Measurements from ENCODE around the gene ARAP3.

ARAP3 gene

DNA sequence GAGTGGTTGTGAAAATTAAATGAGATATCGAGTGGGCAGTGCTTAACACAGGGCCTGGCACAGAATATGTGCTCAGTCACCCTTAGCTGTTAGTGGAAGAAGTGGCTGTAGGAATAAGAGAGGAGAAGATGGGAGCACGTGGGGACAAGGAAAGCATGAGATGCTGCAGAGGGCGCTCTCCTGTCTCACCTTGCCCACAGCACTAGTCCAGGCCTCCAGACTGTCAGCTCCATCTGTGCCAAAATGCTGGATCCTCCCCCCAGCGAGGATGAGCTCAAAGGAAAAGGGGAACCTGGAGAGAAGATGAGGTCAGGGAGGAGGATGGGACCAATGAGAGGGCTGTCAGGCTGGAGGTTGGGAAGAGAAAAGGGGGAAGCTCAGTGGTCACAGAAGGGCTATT lies 12.5 kb downstream of the ARAP3 start:
- no peak for DNase-seq

DNA sequence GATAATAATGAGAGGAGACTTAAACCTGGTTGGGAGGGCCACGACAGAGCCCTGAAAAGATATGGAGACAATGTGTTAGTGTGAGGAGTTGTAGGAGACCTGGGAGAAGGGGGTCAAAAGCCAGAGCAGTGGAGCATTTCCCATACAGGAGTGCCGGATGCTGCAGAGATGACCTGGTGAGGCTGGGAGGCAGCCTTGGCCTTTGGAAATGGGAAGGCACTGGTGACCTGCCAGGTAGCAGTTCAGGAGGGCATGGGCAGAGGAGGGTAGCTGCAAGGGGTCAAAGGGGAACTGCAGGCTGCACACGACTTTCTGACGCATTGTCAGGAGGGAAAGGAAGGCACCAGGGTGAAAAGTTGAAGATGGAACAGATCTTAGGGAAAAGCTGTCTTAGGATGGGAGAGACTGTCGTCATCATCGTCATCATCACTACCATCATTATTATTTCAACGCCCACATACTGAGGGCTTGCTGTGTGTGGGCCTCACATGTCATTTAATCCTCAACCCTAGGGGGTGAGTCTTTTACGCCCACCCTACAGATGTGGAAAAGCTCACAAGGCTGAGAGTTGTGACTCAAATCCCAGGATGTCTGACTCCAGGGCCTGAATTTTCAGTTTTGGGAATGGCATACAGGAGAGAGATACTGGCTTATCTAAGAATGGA lies 13.3 kb downstream of the ARAP3 start:
- no peak for DNase-seq

DNA sequence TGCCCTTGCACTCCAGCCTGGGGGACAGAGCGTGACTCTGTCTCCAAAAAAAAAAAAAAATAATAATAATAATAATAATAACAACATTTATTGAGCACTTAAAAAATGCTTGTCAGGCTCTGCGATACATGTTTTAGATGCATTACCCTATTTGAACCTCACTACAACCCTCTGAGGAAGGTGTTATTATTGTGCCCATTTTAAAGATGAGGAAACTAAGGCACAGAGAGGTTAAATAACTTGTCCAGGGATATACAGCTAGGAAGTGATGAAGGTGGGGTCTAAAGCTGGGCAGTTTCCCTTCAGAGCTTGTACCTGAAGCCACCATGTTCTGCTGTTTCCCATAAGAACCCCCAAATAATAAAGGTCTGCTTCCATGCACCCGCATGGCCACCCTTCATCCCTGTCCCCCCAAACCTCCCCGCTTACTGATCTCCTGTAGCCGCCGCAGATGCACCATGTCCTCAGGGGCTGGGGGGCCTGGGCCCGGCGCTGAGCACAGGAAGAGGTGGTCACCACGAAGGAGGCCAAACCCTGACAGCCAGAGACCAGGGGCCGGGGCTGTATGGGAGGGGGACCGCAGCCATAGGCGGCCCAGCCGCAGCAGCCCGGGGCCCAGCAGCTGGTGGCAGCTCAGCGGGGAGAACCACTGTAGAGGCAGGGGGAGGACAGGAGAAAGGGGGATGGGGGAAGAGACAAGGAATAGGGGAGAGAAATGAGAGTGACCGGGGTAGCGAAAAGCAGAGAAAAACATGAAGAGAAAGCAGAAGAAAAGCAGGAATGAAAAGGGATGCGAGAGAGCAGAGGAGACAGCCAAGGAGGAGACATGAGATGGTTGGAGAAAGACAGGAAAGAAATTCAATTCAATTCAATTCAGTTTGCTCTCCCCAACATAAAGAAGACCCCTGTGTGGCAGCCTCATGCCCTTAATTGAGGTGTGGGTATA lies 15.8 kb downstream of the ARAP3 start:
- DNase-seq, result no peak

DNA sequence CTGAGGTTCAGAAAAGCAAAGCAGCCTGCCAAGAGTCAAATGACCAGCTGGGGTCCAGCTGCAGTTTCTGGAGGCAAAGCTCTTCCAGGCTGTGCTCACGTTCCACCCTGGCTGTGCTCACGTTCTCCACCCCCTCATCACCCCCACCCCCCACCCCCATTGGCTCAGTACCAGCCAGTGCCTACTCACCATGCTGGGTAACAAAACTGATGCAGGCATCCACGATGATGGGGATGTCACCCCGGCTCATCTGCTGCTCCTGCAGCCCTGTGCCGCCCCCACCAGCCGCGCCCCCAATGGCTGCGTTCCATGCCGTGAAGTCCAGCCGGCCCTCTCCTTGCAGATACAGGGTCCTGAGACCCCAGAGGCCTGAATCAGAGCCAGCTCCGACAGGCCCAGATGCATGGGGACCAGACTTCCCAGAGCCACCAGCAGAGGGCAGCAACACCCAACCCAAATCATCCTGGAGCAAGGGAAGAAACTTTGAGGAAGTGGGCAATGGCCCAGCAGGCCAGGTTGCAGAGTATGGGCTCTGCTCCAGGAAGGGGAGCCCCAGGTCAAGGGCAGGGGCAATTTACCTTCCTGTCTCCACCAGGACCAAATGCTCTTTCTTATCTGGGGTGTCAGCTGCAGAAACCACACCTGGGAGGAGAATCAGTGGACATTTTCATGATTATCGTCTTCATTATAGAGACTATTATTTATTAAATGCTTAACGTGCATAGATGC lies 17.1 kb downstream of the ARAP3 start:
- peak; percentile 37 to 66 (median 54) for DNase-seq

DNA sequence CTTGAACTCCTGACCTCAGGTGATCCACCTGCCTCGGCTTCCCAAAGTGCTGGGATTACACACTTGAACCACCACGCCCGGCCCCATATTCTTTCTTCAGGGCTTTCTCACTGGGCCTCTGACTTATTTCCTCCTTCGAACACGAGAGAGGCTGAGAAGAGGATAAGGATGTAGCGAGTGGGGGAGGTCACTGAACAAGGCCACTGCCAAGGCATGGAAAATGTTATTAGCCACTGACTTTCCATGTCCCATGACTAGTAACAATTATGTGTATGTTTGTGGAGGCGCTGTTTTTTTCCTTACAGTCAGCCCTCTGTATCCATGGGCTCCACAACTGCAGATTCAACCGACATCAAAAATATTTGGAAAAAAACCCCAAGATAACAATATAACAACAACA lies 18.5 kb downstream of the ARAP3 start:
- no peak for DNase-seq

DNA sequence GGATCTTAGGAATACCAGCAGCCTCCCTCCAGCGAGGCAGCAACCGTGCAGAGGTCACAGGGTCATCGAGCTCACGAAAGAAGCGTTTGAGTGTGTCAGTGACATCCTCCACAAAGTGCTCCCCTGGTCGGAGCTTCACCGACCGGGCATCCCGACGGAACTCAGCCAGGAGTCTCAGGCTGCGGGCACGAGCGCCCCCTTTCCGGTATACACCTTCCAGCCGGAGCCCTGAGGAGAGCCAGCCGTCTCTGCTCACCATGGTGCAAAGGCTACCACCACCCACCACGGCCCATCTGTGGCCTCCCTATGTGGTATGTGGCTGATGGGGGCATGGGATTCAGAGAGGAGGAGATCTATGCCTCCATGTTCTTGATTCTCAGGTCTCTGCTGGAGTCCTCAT lies 20.0 kb downstream of the ARAP3 start:
- DNase-seq, result no peak

DNA sequence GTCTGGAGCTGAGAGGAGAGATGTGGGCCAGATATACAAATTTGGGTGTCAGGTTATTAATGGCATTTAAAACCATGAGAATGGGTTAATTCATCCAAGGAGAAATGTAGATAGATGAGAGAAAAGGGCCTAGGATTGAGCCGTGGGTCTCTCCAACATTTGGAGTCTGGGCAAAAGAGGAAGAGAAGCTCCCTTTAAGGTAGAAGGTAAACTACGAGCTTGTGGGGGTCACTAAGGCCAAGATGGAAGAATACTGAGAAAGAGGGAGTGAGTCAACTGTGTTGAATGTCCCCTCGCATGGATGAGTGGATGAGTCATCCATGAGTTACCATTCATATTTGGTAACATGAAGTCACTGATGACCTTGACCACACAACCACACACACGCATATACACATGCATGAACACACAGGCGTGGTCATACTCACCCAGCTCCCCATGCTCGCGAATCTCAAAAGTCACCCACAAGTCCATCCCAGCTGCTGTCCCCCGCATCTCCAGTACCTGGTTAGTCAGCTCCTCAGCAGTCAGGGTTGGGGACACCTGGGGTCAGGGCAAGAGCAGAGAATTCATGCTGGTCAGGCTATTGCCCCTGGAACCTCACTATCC lies 24.0 kb downstream of the ARAP3 start:
- DNase-seq, result no peak

DNA sequence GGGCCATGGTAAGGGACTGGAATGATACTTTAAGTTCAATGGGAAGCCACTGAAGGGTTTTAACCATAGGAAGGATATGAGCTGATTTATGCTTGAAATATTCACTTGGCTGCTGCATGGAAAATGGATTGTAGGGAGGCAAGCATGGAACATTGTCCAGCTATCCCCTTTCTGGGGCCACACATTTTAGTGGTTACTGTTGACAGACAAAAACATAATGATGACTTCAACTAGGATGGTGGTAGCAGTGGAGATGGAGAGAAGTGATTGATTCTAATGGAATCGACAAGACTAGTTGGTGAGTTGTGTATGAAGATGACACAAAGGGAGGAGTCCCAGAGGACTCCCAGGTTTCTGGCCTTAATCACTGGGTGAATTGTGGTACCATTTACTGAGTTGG lies 24.6 kb downstream of the ARAP3 start:
- DNase-seq, result no peak

DNA sequence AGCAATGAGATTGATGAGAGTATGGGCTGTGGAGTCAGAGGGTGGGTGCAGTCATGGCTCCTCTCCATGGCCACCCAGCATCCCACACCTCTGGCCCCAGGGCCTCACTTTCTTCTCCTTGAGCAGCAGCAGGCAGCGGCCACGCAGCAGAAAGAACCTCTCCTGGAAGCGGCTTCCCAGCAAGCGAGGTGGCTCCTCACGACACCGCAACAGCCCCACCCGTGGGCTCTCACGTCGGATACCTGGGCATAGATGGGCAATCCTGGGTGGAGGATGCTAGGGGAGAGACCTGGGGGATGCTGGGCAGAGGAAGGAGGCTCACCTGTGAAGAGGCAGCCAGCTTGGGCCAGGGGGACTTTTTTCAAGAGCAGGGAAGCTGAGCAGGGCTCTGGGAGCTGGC lies 25.6 kb downstream of the ARAP3 start:
- DNase-seq, result no peak

DNA sequence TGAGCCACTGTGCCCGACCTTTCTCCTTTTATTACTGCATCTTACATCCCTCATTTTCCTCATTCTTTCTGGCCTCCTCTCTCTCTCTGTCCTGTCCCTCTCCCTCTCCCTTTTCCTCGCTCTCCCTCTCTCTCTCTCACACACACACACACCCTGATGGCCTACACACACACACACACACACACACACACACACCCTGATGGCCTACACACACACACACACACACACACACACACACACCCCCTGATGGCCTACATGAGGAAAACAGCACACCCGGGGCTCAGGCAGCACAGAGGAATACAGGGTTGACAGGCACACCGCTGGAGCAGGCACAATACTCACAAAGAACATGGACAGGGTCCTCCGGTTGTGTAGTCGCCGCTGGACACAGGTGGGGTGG lies 27.0 kb downstream of the ARAP3 start:
- DNase-seq, result no peak

DNA sequence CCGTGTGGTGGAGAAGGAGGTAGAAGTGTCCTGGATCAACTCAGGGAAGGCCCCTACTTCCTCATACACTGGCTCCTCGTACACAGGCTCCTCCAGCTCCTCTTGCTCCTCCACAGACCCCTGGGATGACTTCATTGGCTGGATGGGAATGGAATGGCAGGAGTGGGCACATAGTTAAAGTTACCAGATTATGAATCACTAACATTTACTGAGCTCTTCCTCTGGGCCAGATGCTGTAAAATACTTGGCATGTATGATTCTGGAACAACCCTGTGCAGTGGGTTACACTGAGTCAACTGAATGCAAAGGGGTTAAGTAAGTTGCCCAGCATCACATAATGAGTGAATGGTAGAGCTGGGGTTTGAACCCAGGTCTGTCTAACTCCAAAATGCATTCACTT lies 27.7 kb downstream of the ARAP3 start:
- no peak for DNase-seq

DNA sequence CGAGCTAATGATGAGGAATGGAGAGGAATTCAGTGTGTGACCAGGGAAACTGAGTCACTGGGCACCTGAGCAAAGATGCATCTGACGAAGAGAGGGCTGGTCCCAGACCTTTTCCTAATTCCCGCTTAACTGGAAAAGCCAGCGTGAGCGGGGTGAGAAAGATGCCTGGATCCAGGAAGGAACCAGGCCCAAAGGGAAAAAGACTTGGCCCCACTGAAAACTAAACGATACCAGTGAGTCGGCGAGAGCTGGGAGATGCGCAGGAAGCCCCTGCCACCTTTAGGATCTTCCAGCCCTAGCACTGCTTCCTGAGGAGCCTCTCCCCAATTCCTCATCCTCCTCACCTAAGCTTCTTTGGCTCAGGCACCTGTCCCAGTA lies 30.3 kb downstream of the ARAP3 start:
- DNase-seq, result no peak

DNA sequence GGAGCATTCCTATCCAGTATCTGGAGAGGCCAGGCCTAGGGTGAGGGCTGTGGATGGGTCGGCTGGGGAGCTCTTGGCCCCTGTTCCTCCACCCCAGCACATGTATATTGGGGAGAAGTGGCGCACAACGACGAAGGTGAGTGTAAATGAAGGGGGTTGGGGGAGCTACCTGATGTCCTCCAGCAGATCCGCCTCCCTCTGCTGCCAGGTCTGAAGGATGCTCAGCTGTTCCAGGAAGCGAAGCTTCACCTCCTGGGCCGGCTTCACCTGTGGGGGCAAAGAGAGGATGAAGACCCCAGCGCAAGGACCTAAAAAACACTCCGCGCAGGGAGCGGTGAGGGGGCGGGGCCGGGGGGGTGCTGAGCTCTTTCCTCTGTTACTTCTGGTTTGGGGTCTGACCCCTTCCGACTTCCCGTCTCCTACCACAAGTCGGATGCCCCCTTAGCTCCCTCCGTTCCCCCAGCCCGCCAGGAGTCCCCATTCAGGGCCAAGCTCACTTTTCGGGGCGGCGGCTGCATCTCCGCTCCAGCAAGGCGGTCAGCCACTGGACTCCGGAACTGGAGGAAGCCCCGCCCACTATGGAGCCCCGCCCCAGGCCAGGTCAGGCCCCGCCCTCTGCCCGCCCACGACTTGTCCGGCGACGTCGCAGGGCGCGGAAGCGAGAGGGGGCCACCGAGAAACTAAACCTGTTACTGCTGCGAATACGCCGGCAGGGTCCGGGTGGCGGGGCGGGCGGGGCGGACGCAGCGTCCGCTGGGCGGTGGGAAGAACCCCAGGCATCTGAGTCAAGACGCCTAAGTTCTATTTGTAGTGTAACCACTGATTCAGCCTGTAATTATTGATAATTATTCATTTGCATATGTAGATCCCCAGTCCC lies 30.9 kb downstream of the ARAP3 start, which contains the start of gene FCHSD1:
TSS of gene FCHSD1 (minus strand) at position 568 of the 877 bp plus-strand sequence. CDS start at position 518, 50 bp downstream.
- peak; percentile 68 to 82 (median 74) for DNase-seq

DNA sequence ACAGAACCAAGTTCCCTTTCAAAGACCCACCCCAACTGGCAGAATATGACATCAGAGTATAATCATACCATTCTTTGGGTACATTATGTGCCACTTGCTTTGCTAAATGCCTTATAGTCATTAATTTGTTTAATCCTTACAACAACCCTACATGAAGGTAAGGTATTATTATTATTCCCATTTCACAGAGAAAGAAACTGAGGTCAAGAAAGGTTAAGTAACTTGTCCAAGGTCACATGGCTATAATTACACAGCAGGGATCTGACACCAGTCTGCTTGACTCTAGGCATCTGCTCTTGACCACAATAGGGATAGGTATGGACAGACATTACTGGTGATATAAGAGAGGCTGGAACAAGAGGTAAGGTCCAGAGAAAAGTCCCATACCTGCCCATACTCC lies 32.1 kb downstream of the ARAP3 start:
- no peak for DNase-seq

DNA sequence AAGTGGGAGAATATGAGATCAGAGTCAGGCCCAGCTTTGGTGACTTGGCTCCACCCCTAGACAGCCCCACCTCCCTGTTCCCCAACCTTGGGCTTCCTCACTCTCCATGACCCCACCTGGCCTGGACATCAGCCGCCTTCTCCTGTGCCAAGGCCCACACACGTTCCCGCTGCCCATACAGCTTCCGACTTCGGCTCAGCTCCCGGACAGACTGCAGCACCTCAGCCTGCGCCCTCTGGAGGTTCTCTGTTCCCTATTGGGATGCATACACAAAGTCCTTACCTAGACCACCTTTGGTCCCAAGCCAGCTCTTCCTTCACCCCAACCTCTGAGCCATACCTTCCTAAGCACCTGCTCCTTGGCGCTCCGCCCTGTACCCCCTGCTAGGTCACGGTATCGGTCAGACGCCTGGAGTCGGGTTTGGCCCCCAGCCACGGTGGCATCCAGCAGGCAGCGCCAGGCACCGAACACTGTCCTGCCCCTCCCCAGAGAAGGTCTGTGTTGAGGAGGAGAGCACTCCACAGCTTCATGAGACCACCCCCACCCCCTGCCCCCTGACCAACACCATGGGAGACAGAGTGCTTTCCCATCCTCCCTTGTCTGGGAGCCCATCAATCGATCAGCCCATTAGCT lies 32.9 kb downstream of the ARAP3 start:
- DNase-seq, result no peak

DNA sequence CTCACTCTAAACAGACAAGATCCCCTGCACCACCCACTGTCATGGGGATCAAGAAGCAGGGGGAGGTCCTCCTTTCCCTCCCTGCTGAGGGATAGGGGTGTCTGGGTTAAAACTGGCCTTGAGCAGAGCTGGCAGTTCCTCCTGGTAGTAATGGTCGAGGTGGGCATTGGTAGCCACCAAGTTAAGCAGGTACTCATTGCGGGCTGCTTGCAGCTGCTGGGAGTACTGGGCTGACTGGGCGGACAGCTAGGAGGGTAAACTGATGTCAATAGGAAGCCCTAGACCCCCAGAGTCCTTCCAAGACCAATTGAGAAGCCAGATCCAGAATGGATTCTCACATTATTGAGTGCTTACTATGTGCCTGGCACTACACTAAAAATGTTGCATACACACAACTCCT lies 34.2 kb downstream of the ARAP3 start:
- DNase-seq, result no peak

DNA sequence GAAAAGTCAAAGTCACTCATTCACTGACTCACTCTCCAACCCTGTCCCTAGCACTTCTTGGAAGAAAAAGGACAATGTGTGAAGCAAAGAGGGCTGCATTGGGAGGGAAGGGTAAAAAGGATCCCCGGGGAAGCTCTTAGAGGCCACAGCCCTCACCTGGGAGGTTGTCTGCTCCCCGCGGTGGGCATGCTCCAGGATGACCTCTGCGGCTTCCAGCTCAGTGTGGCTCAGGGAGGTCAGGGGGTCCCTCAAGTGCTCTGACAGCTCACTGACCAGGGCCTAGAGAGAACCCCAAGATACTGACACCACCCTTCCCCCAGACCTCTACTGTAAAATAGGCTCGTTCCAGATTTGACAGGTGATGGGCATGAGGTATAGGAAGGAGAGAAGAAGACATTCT lies 34.8 kb downstream of the ARAP3 start:
- no peak for DNase-seq

DNA sequence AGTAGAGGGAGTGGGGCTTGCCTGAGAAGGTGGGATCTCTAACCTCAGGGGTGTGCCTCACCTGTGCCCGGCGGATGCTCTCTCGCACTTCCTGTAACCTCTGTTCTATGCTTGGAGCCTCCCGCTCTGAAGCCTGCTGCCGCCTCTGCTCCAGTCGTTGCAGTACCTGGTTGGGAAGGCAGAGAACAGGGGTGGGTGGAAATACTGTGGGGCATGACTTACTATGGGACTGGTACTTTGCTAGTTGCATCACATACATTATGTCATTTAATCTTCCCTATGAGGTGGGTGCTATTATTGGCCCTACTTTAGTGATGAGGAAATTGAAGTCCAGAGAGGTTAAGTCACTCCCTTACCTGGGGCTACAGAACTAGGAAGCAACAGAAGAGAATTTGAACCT lies 36.0 kb downstream of the ARAP3 start:
- DNase-seq, result no peak

DNA sequence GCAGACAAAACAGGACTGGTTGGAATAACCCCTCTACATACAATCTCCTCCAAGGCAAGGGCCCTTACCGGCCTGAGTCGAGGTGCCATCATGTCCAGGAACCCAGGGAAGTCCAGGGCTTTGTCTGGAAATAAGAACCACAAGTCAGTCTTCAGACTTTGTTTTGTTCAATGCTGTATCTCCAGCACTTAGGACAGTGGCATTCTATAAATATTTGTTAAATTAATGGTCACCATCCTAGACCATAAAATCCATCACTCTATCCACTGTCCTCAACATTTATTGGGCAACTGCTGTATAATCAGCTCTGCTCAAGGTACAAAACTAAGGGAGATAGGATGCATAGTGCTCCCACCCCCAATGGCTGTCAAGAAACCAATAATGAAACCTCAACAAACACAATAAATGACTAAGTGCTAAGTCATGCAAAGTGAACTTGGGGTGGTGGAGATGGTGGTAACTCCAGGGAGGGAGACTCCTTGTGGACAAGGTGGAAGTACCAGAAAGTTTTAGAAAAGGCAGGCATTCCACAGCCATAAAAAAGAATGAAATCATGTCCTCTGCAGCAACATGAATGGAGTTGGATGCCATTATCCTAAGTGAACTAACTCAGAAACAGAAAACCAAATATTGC lies 40.3 kb downstream of the ARAP3 start:
- peak in 1 of 5 donors; percentile 65 for DNase-seq

DNA sequence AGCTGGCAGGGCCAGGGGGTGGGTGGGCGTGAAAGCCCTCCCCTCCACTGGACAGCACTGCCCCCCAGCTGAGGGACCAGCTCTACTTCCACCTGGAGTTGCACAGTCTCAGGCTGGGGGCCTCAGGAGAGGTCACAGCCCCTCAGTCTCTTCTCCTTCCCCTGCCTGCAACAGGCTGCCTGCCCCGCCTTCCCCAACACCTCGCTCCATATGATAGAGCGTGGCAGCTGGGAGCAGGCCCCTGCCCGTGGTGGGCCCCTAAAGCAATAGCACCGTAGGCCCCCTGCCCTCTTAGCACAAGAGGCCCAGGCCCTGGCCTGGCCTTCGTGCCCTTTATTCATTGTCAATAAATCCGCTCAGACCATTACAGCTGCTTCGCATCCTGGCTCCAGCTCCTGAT lies 41.3 kb downstream of the ARAP3 start:
- no peak for DNase-seq

DNA sequence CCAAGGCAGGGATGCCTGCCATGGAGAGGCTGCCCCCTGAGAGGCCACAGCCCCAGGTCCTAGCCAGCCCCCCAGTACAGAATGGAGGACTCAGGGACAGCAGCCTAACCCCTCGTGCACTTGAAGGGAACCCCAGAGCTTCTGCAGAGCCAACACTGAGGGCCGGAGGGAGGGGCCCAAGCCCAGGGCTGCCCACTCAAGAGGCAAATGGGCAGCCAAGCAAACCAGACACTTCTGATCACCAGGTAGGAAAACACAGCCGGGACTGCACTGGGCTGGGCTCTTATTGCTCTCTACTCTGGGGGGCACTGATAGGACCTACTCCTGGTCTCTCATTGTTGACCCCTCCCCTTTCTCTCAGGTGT lies 42.0 kb downstream of the ARAP3 start:
- no peak for DNase-seq
